Esophagus squamous epithelium (tissue), 4 donors: ENCODE results near the gene UNKL.

Experiments used
- POLR2A ChIP-seq, 4 donors: fragments of 450-650 bp; IDR thresholded peaks; one replicate each; pipeline ENCODE4 v1.6.1; 2017; ENCODE audit warnings: antibody characterized with exemption in 4 of 4, mild to moderate bottlenecking in 4 of 4, moderate library complexity in 3 of 4
- TF ChIP-seq, protein P1 (sequence below), 6 experiments: fragments of 450-650 bp in 4 of 6; fragments of 200-600 bp in 2 of 6; sonication (generic) in 2 of 6; IDR thresholded peaks; one replicate each; pipeline ENCODE4 v1.5.1; 2016 to 2019; ENCODE audit warnings: antibody characterized with exemption in 6 of 6, mild to moderate bottlenecking in 4 of 6, moderate library complexity in 4 of 6

DNA sequence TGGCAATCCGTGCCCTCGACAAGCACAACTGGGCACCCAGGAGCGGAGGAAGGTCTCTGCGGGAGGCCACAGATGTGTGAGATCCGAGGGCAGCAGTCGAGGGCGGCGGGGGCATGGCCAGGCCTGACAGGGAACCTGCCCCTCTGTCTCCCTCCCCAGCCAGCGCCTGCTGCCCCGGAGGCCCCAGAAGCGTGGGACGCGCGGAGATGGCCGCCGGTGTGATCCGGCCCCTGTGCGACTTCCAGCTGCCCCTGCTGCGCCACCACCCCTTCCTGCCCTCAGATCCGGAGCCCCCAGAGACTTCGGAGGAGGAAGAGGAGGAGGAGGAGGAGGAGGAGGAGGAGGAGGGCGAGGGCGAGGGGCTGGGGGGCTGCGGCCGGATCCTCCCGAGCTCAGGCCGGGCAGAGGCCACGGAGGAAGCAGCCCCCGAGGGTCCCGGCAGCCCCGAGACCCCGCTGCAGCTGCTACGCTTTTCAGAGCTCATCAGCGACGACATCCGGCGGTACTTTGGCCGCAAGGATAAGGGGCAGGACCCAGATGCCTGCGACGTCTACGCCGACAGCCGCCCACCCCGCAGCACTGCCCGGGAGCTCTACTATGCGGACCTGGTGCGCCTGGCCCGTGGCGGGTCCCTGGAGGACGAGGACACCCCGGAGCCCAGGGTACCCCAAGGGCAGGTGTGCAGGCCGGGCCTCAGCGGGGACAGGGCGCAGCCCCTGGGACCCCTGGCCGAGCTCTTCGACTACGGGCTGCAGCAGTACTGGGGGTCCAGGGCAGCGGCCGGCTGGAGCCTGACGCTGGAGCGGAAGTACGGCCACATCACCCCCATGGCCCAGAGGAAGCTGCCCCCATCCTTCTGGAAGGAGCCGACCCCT is 18.1 kb upstream of the UNKL start:
- TF ChIP-seq, protein P1, sequence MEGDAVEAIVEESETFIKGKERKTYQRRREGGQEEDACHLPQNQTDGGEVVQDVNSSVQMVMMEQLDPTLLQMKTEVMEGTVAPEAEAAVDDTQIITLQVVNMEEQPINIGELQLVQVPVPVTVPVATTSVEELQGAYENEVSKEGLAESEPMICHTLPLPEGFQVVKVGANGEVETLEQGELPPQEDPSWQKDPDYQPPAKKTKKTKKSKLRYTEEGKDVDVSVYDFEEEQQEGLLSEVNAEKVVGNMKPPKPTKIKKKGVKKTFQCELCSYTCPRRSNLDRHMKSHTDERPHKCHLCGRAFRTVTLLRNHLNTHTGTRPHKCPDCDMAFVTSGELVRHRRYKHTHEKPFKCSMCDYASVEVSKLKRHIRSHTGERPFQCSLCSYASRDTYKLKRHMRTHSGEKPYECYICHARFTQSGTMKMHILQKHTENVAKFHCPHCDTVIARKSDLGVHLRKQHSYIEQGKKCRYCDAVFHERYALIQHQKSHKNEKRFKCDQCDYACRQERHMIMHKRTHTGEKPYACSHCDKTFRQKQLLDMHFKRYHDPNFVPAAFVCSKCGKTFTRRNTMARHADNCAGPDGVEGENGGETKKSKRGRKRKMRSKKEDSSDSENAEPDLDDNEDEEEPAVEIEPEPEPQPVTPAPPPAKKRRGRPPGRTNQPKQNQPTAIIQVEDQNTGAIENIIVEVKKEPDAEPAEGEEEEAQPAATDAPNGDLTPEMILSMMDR (IDR thresholded peaks at IDR 0.05), result no peak
- no peak for TF ChIP-seq POLR2A (IDR thresholded peaks at IDR 0.05)
